ENCODE results near the gene CPED1.

The CPED1 gene

GRCh38 chr7:120992965-120993494, 4.5 kb downstream of the CPED1 start:
- TF ChIP-seq PATZ1 (CRISPR knock-in tag; IDR thresholded peaks at IDR 0.05; ENCODE audit: borderline replicate concordance) (no peak), ZFP3 (CRISPR knock-in tag; IDR thresholded peaks at IDR 0.05) (no peak), ZNF8 (CRISPR knock-in tag; IDR thresholded peaks at IDR 0.05) (no peak), BACH2 (CRISPR knock-in tag; IDR thresholded peaks at IDR 0.05; ENCODE audit: borderline replicate concordance) (no peak), OSR1 (CRISPR knock-in tag; IDR thresholded peaks at IDR 0.05) (no peak), ISL1 (CRISPR knock-in tag; IDR thresholded peaks at IDR 0.05) (no peak), CSRNP3 (CRISPR knock-in tag; IDR thresholded peaks at IDR 0.05) (no peak), ARNTL (CRISPR knock-in tag; IDR thresholded peaks at IDR 0.05; ENCODE audit: borderline replicate concordance, low read depth) (no peak)
- no peak for ATAC-seq

- no peak for ATAC-seq
- no peak for TF ChIP-seq POU6F1 (CRISPR knock-in tag; IDR thresholded peaks at IDR 0.05; ENCODE audit: borderline replicate concordance, low read depth)
- no peak for TF ChIP-seq CREB5 (CRISPR knock-in tag; IDR thresholded peaks at IDR 0.05; ENCODE audit: low read depth)
- TF ChIP-seq CSDC2 (CRISPR knock-in tag; IDR thresholded peaks at IDR 0.05) = no peak
- no peak for TF ChIP-seq TOX (CRISPR knock-in tag; IDR thresholded peaks at IDR 0.05; ENCODE audit: borderline replicate concordance)
- TF ChIP-seq TSHZ2 (CRISPR knock-in tag; IDR thresholded peaks at IDR 0.05) = no peak
- no peak for TF ChIP-seq ARNTL (CRISPR knock-in tag; IDR thresholded peaks at IDR 0.05; ENCODE audit: borderline replicate concordance, low read depth)
- TF ChIP-seq PATZ1 (CRISPR knock-in tag; IDR thresholded peaks at IDR 0.05; ENCODE audit: borderline replicate concordance) = no peak
- no peak for TF ChIP-seq ZFP30 (CRISPR knock-in tag; IDR thresholded peaks at IDR 0.05)
- TF ChIP-seq OSR1 (CRISPR knock-in tag; IDR thresholded peaks at IDR 0.05) = no peak
- no peak for TF ChIP-seq ZNF8 (CRISPR knock-in tag; IDR thresholded peaks at IDR 0.05)
- TF ChIP-seq BACH2 (CRISPR knock-in tag; IDR thresholded peaks at IDR 0.05; ENCODE audit: borderline replicate concordance) = no peak
- no peak for TF ChIP-seq TCF4 (CRISPR knock-in tag; IDR thresholded peaks at IDR 0.05; ENCODE audit: borderline replicate concordance)
- TF ChIP-seq ZFP3 (CRISPR knock-in tag; IDR thresholded peaks at IDR 0.05) = no peak
- no peak for TF ChIP-seq ZNF565 (CRISPR knock-in tag; conservative IDR thresholded peaks at IDR 0.05; ENCODE audit: low read depth)
- TF ChIP-seq GLIS3 (CRISPR knock-in tag; IDR thresholded peaks at IDR 0.05) = no peak
- TF ChIP-seq RARB (CRISPR knock-in tag; IDR thresholded peaks at IDR 0.05) = no peak
- no peak for TF ChIP-seq ZNF70 (CRISPR knock-in tag; IDR thresholded peaks at IDR 0.05)
- no peak for TF ChIP-seq ESRRG (CRISPR knock-in tag; IDR thresholded peaks at IDR 0.05)
- no peak for TF ChIP-seq ZC3H10 (CRISPR knock-in tag; IDR thresholded peaks at IDR 0.05)
Measured at GRCh38 chr7:120993553-120994191, 5.2 kb downstream of the CPED1 start.

Data from SK-N-SH treated with all-trans-retinoic acid at 6 μM for 48 hours (cell line).